ENCODE data around the gene SATB1.

The SATB1 gene

GRCh38 chr3:18297126-18297525, 128.0 kb downstream of the SATB1 start:
- no peak overlapping the region for H3K4me3 Mint-ChIP-seq
- no peaks in the 10 kb centered on the region for H3K27me3 Mint-ChIP-seq (ENCODE audit: low read depth)
- H3K4me1 Mint-ChIP-seq (ENCODE audit: low read depth) = no peaks in the 10 kb centered on the region
- H3K9me3 Mint-ChIP-seq = peaks cover 29% of the 10 kb centered on the region
- no peaks in the 10 kb centered on the region for H3K36me3 Mint-ChIP-seq (ENCODE audit: low read depth)
- H3K27ac Mint-ChIP-seq = no peak overlapping the region
- DNase-seq (ENCODE audit: low spot score) = no peak
